HepG2 (cell line): Measurements from ENCODE around the gene CD86.

ENCODE experiments used
- MEF2D ChIP-seq: sonication (generic); formaldehyde crosslinking; IDR thresholded peaks from 2 replicates; pipeline ENCODE4 v1.5.1; 2020; ENCODE audit warnings: mild to moderate bottlenecking, missing genetic modification reagents
- TCF12 ChIP-seq, 2 experiments: fragments of 450-650 bp in 1 of 2; sonication (generic) in 1 of 2; formaldehyde crosslinking in 1 of 2; IDR thresholded peaks; 2 replicates each; pipeline versions ENCODE4 v1.6.1 to v1.8.0; 2017 to 2022; ENCODE audit warnings: antibody characterized with exemption in 1 of 2, mild to moderate bottlenecking in 1 of 2, missing genetic modification reagents in 1 of 2, moderate library complexity in 1 of 2
- ZFP90 ChIP-seq: sonication (generic); formaldehyde crosslinking; IDR thresholded peaks from 2 replicates; pipeline ENCODE4 v1.8.0; 2022; ENCODE audit warnings: missing genetic modification reagents, mild to moderate bottlenecking, inconsistent platforms, borderline replicate concordance
- TF ChIP-seq, protein P1 (sequence below): sonication (generic); formaldehyde crosslinking; conservative IDR thresholded peaks from 2 replicates; pipeline ENCODE4 v1.4.0; 2020; ENCODE audit warnings: missing genetic modification reagents

DNA sequence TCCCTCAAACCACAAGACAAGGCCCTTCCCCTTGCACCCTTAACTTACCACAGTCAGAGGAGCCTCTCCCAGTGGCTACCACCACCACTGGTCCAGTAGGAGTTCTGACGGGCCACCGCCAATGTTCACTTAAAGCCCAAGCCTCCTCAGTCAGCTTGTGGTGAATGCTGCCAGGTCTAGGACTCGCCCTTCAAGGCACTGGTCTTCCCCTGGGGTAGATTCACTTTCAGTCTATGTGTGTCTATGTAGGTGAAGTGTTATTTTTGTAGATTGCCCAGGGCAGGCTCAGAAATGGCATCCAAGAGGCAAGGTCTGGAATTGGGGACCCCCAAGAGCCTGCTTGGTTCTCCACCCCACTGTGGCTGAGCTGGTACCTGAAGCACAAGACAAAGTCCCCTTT is 112.9 kb downstream of the CD86 start:
- TF ChIP-seq, protein P1, sequence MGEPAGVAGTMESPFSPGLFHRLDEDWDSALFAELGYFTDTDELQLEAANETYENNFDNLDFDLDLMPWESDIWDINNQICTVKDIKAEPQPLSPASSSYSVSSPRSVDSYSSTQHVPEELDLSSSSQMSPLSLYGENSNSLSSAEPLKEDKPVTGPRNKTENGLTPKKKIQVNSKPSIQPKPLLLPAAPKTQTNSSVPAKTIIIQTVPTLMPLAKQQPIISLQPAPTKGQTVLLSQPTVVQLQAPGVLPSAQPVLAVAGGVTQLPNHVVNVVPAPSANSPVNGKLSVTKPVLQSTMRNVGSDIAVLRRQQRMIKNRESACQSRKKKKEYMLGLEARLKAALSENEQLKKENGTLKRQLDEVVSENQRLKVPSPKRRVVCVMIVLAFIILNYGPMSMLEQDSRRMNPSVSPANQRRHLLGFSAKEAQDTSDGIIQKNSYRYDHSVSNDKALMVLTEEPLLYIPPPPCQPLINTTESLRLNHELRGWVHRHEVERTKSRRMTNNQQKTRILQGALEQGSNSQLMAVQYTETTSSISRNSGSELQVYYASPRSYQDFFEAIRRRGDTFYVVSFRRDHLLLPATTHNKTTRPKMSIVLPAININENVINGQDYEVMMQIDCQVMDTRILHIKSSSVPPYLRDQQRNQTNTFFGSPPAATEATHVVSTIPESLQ (CRISPR knock-in tag), result no peak
- TF ChIP-seq TCF12 (IDR thresholded peaks at IDR 0.05), result no peak
- no peak for TF ChIP-seq TCF12 (CRISPR knock-in tag; IDR thresholded peaks at IDR 0.05)
- no peak for TF ChIP-seq MEF2D (CRISPR knock-in tag)
- no peak for TF ChIP-seq ZFP90 (CRISPR knock-in tag)
